Small intestine (tissue), 7 donors: ENCODE results near the gene TRIM14. TPM values are rescaled to one million over a fixed set of nuclear protein-coding genes. Genes with fewer than 3 reads are reported as not detected.
"Not testable (repeated sequence)": the region's sequence is repeated elsewhere in the genome, so short reads cannot be mapped to it uniquely, and the experiment has no call there.

Source experiments
- DNase-seq, 2 donors: peaks; one replicate each; pipeline versions ENCODE4 v3.0.0 to v3.0.0-alpha.2; 2013
- FAIRE-seq: peaks from 2 replicates; lab custom pipeline; 2012; peaks lifted over from hg19 to GRCh38; lab: Jason Lieb, UNC
- H3K27ac ChIP-seq, 3 donors: one replicate each; pipeline ENCODE4 v1.5.1; 2013; ENCODE audit warnings: low read length in 2 of 3, mild to moderate bottlenecking in 2 of 3, control low read depth in 1 of 3, inconsistent platforms in 1 of 3, low read depth in 1 of 3, moderate library complexity in 1 of 3
- H3K27me3 ChIP-seq, 3 donors: one replicate each; pipeline ENCODE4 v1.6.1; 2013; ENCODE audit warnings: low read length in 3 of 3, inconsistent platforms in 1 of 3; ENCODE audit not compliant: control insufficient read depth in 3 of 3, insufficient read depth in 3 of 3
- H3K36me3 ChIP-seq, 3 donors: one replicate each; pipeline ENCODE4 v1.6.1; 2013; ENCODE audit warnings: low read length in 3 of 3, inconsistent platforms in 1 of 3, low read depth in 1 of 3, mild to moderate bottlenecking in 1 of 3, moderate library complexity in 1 of 3; ENCODE audit not compliant: control insufficient read depth in 3 of 3, insufficient read depth in 2 of 3
- H3K4me1 ChIP-seq, 3 donors: one replicate each; pipeline ENCODE4 v1.6.1; 2013; ENCODE audit warnings: low read length in 2 of 3, inconsistent platforms in 1 of 3, low read depth in 1 of 3, mild to moderate bottlenecking in 1 of 3, moderate library complexity in 1 of 3; ENCODE audit not compliant: control insufficient read depth in 3 of 3, insufficient read depth in 2 of 3
- H3K4me3 ChIP-seq, 3 donors: one replicate each; pipeline ENCODE4 v1.5.1; 2013; ENCODE audit warnings: low read length in 3 of 3, control low read depth in 1 of 3, inconsistent platforms in 1 of 3, low read depth in 1 of 3, mild to moderate bottlenecking in 1 of 3, moderate library complexity in 1 of 3
- H3K9me3 ChIP-seq, 2 donors: one replicate each; pipeline ENCODE4 v1.6.1; 2013; ENCODE audit warnings: low read depth in 1 of 2, low read length in 1 of 2; ENCODE audit not compliant: control insufficient read depth in 2 of 2, insufficient read depth in 1 of 2
- WGBS, 3 donors: extraction: QIAGEN DNeasy Blood & Tissue Kit; methylation state at CpG; one replicate each; pipeline ENCODE4 v1.1.7; 2013; 5-methylcytosine and 5-hydroxymethylcytosine counted together
- polyA plus RNA-seq, 4 donors: library from polyadenylated mRNA; stranded (reverse) in 3 of 4; unstranded in 1 of 4; fragments of 200-250 nt in 3 of 4; fragments of 120-200 nt in 1 of 4; gene quantifications; one replicate each; pipeline versions ENCODE4 v1.2.1 to v1.2.3, GENCODE V29; 2013
- donor health status: healthy with polysubstance abuse.
- donor health status: control.
- donor health status: control.
- donor health status: Bipolar disorder and iron deficiency.
- donor health status: healthy.

The TRIM14 gene
- polyA plus RNA-seq, 4 donors, result 20.5 to 47.1 (median 32.9) TPM

DNA sequence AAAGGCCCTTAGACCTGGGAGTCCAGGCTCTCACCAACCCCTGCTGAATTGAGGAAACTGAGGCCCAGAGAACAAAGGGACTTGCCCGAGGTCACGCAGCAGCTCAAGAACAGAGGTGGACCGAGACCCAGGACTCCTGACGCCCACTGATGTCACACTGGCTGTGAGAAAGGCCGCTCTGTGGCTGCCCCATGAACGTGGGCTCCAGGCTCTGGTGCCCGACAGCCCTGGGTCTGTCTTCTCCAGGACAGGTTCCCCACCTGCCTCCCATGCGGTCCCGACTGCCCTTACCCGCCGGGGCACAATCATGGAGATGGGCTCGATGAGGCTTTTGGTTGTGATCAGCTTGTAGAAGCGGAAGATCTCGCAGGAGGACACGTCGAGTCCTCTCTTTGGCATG lies 9.3 kb upstream of the TRIM14 start:
- FAIRE-seq, result no peak
- WGBS, 3 donors, result 94 to 98% (median 97%) methylated on average over 16 of the region's 16 CpGs
- no peak overlapping the region for H3K27ac ChIP-seq
- H3K4me1 ChIP-seq, result no peaks in the 10 kb centered on the region
- H3K9me3 ChIP-seq, result no peaks in the 10 kb centered on the region
- no peak overlapping the region for H3K4me3 ChIP-seq
- H3K27me3 ChIP-seq, result no peaks in the 10 kb centered on the region
- peaks cover 7 to 95% (median 38%) of the 10 kb centered on the region in 3 donors for H3K36me3 ChIP-seq
- DNase-seq, result no peak

DNA sequence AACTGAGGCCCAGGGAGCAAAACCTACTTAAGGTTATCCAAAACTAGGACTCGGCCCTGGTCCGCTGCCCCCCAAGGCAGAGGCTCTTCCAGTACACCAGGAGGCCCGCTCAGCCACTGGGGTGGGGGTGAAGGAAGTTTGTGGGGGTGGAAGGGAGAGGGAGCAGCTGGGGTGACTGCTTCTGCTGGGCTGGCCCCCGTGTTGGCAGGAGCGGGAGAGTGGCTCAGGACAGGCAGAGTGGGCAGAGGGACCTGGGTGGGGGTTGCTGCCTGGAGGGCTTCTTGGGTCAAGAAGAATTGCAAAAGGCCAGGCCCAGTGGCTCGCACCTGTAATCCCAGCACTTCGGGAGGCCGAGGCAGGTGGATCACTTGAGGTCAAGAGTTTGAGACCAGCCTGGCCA lies 8.2 kb upstream of the TRIM14 start:
- DNase-seq (no peak), FAIRE-seq (no peak)
- Histone ChIP-seq H3K9me3 (no peaks in the 10 kb centered on the region), H3K36me3 (peaks cover 7 to 95% (median 35%) of the 10 kb centered on the region in 3 donors), H3K27me3 (no peaks in the 10 kb centered on the region), H3K27ac (no peak overlapping the region), H3K4me3 (no peak overlapping the region), H3K4me1 (no peaks in the 10 kb centered on the region)
- WGBS, 3 donors, result 95 to 100% (median 96%) methylated on average over 8 of the region's 8 CpGs

DNA sequence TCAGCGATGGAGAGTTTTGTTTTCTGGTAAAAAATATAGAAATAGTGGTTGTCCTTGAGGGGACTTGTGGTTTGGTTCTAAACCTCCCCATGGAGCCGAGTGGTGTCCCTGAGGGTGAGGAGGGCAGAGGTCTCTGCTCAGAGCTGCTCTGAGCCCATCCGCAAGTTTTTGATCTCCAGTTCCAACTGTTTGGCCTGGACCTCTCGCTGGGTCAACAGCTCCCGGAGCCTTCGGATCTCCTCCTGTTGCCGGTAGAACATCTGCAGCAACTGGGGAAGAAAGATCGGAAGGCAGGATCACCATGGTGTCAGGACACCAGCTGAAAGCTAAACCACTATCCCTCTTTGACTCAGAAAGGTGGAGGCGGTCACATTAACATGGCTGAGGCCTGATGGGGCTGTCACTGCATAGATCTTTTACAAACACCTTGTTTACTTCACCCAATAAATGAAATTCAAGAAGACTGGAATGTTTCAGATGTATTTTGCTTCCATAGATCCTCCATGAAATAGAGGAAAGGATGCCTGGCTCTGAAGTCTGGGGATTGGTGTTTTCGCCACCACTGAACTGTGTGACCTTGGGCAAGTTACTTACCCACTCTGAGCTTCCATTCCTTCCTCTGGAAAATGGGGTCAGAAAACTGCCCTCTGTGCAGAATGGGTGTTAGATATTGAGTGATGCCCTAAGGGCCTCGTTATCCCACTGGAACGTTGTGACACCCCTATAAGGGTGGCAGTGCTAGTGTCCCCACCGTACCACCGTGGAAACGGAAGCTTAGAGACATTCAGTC lies 5.8 kb upstream of the TRIM14 start:
- no peaks in the 10 kb centered on the region for H3K9me3 ChIP-seq
- no peak for FAIRE-seq
- H3K36me3 ChIP-seq, result peaks cover 7 to 80% (median 20%) of the 10 kb centered on the region in 3 donors
- H3K27me3 ChIP-seq, result no peaks in the 10 kb centered on the region
- WGBS, 3 donors, result 93 to 95% (median 94%) methylated on average over 15 of the region's 15 CpGs
- no peak overlapping the region for H3K27ac ChIP-seq
- H3K4me3 ChIP-seq, result no peak overlapping the region
- H3K4me1 ChIP-seq, result peaks cover 0 to 20% (median 0%) of the 10 kb centered on the region in 3 donors
- DNase-seq, result no peak

DNA sequence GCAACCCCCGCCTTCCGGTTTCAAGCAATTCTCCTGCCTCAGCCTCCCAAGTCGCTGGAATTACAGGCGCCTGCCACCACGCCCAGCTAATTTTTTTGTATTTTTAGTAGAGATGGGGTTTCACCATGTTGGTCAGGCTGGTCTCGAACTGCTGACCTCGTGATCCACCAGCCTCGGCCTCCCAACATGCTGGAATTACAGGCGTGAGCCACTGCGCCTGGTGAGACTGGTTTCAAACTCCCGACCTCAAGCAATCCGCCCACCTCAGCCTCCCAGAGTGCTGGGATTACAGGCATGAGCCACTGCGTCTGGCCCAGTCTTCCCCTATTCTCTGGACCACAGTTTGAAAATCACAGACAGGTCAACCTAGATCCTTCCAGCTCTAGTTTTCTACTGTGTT lies 5.1 kb upstream of the TRIM14 start:
- WGBS, 3 donors, result 94 to 97% (median 97%) methylated on average over 13 of the region's 13 CpGs

DNA sequence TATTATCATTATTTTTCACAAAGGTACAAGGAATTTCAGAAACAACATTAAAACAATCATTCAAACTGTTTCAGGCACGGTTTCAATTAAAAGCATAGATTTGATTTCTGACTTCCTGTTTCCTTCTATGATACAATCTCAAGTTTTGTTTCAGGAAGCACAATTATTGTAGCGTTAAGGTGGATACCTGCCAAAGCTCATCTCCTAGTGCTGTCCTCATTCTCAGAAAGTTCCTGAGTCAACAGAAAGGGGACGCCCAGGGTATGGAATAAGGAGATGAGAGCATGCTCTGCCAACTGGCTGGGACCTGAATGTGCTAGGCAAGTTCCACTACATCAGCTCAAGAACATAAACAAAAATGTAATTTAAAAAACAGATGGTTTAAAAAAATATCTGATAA lies 2.0 kb upstream of the TRIM14 start:
- Histone ChIP-seq H3K4me3 (no peak overlapping the region), H3K36me3 (peaks cover under 1 to 54% (median 6%) of the 10 kb centered on the region in 3 donors), H3K9me3 (no peaks in the 10 kb centered on the region), H3K27me3 (no peaks in the 10 kb centered on the region), H3K27ac (peak overlapping the region in 2 of 3 donors; percentile 85 to 89), H3K4me1 (peaks cover 0 to 29% (median 5%) of the 10 kb centered on the region in 3 donors)
- DNase-seq, result peak; percentile 72 to 82
- WGBS, 3 donors, result 4 to 23% (median 12%) methylated on average over 3 of the region's 3 CpGs
- peak; percentile 19 for FAIRE-seq

More for the DNA sequence above, 5.1 kb upstream of the TRIM14 start:
- H3K4me3 ChIP-seq, DNase-seq, H3K9me3 ChIP-seq, H3K27me3 ChIP-seq, H3K27ac ChIP-seq, FAIRE-seq: not testable (repeated sequence)
- Histone ChIP-seq H3K4me1 (peaks cover 0 to 21% (median 0%) of the 10 kb centered on the region in 3 donors), H3K36me3 (peaks cover 7 to 73% (median 19%) of the 10 kb centered on the region in 3 donors)

DNA sequence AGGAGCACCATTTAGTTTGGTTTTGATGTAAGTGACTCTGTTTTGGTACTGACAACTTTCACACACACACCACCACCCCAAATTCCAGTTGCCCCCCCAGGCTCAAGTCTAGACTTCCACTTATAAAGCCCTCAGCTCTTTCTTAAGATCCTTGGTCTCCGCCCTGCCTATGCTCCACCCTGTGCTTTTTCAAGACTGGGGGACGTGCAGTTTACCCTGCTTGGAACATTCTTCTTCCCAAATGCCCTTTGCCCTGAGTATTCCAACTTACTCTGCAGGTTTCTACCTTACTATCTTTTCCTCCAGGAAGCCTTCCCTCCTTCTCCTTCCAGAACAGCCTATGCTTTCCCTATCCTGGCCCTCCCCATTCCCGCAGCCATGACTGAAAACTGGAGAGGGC lies 1.5 kb upstream of the TRIM14 start:
- Histone ChIP-seq H3K27ac (peak overlapping the region; percentile 89 to 94 (median 92)), H3K9me3 (no peaks in the 10 kb centered on the region), H3K36me3 (peaks cover 2 to 58% (median 6%) of the 10 kb centered on the region in 3 donors), H3K4me1 (peaks cover 0 to 29% (median 5%) of the 10 kb centered on the region in 3 donors), H3K4me3 (no peak overlapping the region), H3K27me3 (no peaks in the 10 kb centered on the region)
- 13 to 48% (median 40%) methylated on average over 3 of the region's 3 CpGs for WGBS, 3 donors
- DNase-seq, result peak; percentile 91 to 96
- FAIRE-seq, result no peak

DNA sequence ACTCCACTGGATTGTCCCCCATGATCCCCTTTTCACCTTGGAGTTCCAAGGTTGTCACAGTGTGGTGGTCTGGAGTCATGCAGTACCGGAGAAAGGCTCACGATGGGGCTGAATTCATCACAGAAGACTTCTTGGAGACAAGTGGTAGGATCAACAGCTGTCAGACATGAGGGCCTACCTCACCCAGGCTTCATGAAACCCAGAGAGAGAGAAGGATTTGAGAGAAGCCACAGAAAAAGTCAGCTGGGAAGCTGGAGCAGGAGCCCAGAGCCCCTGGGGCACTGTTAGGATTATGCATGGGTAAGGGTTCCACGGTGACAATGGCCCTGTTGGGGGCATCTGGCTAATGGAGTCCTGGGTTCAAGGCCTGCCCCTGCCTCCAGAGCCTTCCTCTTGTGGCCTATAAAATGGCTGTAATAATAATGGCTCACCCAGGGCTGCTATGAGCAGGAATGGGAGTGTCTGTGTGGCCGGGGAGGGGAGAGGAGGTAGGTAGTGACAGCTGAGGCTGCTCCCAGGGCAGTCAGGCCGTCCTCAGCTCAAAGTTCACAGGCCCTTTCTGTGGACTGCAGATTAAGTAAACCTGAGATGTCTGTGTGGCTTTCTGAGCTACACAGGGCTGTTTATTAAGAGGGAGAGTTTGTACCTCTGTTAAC lies 910 bp downstream of the TRIM14 start:
- DNase-seq (peak; percentile 91 to 97), FAIRE-seq (no peak)
- H3K4me3 ChIP-seq, result peak overlapping the region; percentile 66 to 75 (median 71)
- H3K27ac ChIP-seq, result peak overlapping the region; percentile 89 to 99 (median 98)
- H3K36me3 ChIP-seq, result peaks cover 0 to 40% (median 2%) of the 10 kb centered on the region in 3 donors
- 20 to 35% (median 29%) methylated on average over 5 of the region's 5 CpGs for WGBS, 3 donors
- H3K4me1 ChIP-seq, result peaks cover 0 to 29% (median 5%) of the 10 kb centered on the region in 3 donors
- H3K27me3 ChIP-seq, result no peaks in the 10 kb centered on the region
- no peaks in the 10 kb centered on the region for H3K9me3 ChIP-seq

DNA sequence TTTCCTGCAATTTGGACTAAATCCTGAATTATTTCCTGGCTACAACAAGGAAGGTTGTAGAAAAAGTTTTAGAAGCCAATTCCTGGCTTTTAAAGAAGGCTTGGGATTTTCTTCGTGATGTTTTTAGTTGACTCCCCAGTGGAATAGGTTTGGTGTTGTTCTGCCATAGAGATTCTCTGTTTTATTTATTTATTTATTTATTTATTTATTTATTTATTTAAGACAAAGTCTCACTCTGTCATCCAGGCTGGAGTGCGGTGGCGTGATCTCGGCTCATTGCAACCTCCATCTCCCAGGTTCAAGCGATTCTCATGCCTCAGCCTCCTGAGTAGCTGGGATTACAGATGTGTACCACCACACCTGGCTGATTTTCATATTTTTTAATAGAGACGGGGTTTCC lies 1.9 kb downstream of the TRIM14 start:
- not testable (repeated sequence) for H3K9me3 ChIP-seq, FAIRE-seq, H3K27me3 ChIP-seq, DNase-seq, H3K4me3 ChIP-seq
- Histone ChIP-seq H3K27ac (peak overlapping the region in 1 of 3 donors; percentile 89), H3K4me1 (peaks cover 0 to 29% (median 5%) of the 10 kb centered on the region in 3 donors), H3K36me3 (peaks cover 0 to 30% (median 2%) of the 10 kb centered on the region in 3 donors)
- 94 to 96% (median 95%) methylated on average over 6 of the region's 6 CpGs for WGBS, 3 donors
